CD1c-positive myeloid dendritic cell (primary cell): ENCODE results near the gene CIDEB.

Experiments used
- DNase-seq: peaks from one replicate; pipeline ENCODE4 v3.0.0-alpha.2; 2016; ENCODE audit errors: extremely low spot score

Gene CIDEB

DNA sequence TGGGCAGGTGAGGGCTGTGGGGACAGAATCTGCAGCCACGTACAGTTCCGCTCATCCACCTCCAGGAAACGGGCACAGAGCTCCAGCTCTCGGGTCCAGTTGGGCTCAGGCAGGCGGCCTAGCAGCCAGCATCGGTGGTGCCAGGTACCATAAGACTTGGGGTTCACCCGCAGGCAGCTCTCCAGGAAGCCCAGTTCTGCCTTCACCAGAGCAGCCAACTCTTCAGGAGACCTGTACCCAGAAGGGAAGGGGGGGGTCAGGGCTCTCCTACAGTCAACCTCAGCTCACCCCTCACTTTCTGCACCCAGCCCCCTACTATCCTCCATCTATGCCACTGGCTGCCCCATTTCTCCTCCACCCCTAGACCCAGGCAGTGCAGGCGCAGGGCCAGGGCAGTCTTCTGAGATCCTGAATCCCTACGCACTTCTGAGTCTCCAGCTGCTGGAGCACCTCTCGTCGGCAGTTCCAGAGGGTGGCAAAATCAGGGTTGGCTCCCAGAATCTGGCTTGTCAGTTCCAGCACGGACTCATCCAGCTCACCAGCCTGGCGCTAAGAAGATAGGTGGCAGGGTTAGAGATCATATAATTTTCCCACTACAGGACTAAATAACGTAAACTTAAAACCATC lies 37.8 kb downstream of the CIDEB start:
- no peak for DNase-seq

DNA sequence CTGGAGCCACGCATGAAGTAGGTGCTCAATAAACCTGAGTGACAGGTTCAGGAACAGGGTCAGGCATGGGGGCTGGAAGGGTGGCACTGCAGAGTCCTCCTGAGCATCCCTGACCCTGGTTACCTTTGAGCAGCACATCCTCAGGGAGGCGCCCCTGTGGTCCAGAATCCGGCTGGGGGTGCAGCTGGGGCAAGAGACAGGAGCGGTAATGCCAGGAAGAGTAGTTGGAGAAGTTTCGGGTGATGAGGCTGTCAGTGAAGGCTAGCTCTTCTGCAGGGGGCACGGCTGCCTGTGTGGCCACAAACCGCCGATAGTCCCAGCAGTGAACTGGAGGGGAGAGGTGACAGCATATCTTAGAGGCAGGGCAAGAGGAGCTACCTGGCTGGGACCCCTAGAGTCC lies 38.4 kb downstream of the CIDEB start:
- DNase-seq = no peak

GRCh38 chr14:24268225-24268624 lies 39.6 kb downstream of the CIDEB start:
- DNase-seq = no peak

DNA sequence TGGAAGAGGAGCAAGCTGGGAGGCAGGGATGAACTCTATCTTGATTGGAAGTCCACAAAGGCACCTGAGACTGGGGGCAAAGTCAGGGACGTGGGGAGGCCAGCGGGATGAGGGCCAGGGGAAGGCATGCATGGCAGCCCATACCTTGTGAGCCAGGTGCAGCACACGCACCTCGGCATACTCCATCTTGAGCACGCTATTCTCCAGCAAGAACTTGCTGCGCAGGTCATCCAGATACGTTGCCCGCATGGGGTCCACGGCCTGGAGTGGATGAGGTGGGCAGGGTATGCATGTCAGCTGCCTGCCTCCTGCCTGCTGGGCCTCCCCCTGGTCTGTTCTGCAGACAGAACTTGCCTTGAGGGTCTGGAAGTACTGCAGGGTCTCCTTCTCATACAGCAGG lies 40.3 kb downstream of the CIDEB start:
- DNase-seq = no peak

DNA sequence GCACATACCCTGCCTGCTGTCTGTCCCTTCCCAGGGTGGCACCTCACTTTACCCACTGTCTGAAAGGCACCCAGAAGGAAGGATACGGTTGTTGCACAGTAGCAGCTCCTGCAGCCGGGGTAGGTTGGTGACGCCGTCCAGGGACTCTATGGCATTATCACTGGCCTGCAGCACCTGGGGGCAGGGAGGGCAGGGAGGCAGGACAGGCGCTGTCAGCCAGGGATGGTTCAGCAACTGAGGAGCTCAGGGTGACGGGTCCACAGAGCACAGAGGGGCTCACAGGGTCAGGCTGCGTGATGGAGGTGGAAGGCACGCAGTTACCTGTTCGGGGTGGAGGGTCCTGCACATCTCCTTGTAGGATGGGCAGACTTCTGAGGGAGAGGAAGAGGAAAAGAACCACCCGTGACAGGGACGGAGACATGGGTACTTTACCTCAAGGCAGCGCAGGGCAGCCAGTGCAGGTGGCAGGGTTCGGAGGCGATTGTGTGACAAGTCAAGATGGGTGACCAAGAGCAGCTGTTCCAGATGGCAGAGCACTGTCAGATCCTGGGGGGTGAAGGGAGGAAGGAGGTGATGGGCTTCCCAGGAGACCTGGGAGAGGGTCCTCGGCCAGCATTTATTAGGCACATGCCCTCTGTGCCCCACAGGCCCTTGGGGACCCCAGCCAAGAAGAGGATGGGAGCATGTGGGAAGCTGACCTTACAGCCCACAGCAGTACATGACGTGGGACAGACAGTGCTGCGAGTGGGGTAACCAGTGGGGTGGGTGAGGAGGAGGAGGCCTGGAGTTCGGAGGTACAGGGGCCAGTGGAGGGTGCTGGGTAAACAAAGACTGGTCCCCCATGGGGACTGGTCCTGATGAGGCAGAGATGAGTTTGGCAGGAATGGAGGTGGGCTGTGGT lies 41.2 kb downstream of the CIDEB start:
- no peak for DNase-seq

DNA sequence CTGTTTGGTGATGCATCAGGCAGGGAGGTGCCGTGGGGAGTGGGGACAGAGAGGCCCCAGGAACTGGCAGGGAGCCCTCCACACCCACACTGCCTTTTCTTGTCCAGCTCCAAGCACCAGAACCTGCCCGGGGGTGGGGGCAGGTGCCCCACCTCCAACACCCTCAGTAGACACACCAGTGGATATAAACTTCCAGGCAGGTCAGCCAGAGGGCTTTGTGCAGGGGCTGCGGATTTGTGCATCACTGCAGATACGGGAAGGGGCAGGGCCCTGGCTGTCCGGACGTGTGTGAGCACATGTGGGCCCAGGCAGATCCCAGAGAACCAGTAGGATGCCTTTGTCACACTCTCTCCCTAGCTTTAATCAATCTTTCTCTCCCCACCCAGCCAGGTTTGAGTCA lies 43.5 kb downstream of the CIDEB start:
- DNase-seq = no peak

DNA sequence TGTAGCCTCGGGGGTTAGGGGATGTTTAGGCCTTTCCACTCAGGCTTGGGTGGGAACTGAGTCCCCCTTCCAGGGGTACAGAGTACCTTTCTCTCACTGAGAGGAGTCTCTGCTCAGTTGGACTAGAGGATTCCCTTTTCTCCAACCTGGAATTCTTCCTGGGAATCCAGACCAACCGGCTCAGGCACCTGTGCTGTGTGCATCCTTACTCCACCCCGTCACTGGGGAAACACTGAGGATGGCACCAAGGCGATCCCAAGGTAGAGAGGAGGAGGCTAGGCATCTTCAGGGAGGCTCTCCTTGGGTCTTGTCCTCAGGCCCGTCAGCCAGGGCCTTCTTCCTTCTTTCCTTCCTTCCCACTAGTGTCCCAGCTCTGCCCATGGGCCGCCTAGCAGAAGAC lies 43.9 kb downstream of the CIDEB start:
- DNase-seq = no peak

- DNase-seq = no peak
Measured at GRCh38 chr14:24262821-24263733, 44.7 kb downstream of the CIDEB start, which contains the start of gene TGM1. TGM1 (minus strand) TSS chr14:24263177; CDS start chr14:24262352, 825 bp downstream.

DNA sequence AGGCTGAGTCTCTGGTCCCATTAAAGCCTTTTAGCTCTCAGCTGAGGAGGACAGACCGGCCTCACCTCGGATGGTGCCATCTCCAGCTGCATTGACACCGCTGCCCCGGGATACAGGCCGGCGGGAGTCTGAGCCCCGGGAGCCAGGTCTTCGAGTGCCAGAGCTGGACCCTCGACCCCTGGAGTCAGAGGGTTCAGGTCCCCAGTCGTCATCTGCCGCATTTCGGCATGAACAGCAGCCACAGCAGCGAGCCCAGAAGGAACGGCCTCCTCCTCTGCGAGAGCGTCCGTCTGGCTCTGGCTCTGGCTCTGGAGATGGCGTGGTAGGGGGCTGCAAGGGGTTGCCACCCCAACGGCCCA lies 45.8 kb downstream of the CIDEB start:
- no peak for DNase-seq

DNA sequence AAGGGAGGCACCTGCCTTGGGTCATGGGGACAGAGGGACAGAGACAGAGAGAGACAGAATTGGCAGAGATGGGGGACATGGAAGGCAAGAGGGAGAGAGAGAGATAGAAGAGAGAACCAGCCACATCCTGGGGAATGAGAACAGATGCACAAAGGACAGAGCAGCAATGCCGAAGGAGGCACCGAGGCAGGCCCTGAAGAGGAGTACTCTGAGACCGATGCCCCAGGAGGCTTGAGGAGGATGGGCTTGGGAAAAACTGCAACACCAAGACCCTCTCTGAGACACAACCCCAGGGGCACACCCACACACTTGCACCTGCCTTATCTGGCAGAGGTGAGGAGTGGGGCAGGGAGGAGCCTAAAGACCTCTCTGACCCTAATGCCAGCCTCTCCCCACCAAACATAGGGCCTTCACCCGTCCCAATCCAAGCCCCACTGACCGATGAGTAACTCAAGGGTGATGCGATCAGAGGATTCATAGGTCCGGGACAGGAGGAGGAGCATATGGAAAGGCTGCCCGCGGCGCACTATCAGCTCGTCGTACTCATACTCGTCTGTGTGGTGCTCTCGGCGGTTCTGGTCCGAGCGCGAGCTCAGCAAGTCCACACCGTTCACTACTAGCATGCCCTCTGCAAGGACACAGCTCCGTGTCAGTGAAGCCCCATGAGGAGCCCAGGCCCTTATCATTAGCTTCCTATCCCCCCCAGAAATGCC lies 46.4 kb downstream of the CIDEB start:
- DNase-seq = no peak

DNA sequence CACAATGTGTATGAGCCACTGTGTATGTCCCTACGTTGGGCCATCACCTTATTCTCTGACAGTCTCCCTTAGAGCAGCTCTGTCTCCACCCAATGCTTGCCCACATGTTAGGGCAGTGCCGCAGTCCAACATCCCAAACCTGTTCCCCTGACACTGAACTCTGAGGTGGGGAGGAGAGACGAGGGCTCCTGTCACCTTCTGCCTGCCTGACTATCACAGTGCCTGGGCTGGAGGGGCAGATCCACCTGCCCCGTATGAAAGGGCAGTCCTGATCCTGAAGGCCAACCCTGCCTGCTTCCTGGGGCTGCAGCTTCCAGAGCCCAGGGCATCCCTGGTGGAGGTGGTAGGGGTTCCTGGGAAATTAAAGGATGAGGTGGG lies 47.0 kb downstream of the CIDEB start:
- DNase-seq = no peak

DNA sequence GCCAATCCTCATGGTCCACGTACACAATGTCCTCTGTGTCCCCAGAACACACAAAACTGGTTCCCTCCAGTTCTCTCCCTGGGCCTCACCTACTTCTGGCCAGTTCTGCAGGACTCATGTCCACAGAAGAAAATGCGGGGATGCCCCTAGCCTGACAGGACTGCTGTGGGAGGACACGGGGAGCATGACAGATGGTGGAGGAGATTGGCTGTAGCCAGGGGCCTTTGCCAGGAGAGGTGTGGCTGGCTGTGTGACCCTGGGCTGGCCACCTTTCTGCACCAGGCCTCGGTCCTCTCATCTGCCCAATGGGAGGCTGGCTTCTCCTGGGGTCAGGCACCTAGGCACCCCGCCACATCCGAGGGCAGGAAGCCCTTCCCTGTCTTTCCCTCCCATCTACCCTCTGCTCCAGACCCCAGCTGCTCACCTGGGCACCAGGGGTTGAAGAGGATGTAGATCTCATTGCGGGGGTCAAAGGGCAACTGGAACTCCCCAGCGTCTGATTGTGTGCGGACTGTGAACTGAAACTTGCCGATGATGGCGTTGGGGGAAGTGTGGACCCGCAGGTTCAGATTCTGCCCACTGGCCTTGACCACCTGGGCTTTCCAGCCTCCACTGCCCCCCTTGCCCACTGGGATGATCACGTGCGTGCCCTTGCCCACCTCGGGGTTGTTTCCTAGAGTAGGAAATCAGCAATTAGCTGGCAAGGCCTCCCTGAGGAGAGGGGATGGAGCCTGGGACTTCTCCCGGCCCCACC lies 47.6 kb downstream of the CIDEB start:
- no peak for DNase-seq

- DNase-seq = no peak
Measured at GRCh38 chr14:24259282-24260025, 48.3 kb downstream of the CIDEB start.

DNA sequence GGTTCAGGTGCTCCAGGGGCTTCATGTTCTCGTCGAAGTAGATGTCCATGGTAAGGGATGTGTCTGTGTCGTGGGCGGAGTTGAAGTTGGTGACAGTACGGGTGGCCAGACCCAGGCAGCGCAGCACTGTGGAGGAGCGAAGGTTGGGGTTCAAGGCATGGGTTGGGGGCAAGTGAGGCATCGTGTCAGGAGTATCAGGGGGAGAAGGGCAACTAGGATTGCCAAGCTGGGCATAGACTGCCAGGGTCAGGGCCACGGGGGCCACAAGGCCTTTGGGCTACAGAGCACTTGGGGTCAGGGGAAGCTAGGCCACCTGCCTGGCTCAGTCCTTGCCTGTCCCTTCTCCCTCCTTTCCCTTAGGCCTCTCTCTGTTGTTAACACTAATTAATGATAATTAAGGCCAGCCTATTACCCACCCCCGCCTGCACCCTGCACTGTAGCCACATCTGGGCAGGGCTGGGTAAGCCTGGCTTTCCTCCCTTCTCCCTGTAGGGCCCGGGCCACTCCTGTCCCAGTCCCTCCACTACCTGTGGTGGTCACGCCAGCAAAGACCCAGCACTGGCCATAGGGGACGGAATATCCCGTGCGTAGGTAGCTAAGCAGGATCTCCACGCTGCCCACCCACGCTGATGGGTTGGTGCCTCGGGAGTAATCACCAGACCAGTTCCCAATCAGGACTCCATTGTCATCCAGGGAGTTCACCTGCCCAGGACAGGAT lies 49.1 kb downstream of the CIDEB start:
- DNase-seq = no peak

- DNase-seq = no peak
Measured at GRCh38 chr14:24258119-24258518, 49.7 kb downstream of the CIDEB start.

GRCh38 chr14:24256960-24257359 lies 50.8 kb downstream of the CIDEB start:
- no peak for DNase-seq

DNA sequence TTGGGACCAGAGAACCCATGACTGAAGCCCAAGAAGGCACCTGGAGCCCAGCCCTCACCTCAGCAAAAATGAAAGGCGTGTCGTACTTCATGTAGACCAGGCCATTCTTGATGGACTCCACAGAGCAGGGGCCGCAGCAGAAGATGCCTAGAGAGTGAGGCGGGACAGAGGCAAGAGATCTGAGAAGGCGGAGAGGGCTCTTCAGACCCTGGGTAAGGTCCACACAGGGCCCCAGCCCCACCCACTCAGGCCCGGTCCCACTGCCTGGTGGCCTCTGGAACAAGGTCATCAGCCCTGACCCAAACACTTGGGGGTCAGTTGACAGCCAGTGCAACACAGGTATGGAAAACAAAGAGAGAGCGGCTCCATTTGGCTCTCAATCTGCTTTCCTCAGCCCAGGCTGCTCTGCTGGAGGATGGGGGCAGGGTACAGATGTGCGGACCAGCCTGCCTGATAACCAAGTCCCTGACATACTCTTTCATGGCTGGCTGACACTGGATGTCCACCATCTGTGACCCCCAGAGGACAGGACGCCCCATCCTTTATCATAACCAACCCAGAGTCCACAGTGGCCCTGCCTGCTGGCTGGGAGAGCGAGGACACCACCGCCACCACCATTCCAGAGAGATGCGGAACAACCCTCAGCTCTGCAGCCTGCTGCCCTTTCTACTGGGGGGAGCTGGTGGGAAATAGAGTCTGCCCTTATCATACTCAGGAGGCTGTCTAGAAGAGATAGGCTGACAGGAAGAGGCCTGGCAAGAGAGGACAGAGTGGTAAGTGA lies 51.7 kb downstream of the CIDEB start:
- no peak for DNase-seq

DNA sequence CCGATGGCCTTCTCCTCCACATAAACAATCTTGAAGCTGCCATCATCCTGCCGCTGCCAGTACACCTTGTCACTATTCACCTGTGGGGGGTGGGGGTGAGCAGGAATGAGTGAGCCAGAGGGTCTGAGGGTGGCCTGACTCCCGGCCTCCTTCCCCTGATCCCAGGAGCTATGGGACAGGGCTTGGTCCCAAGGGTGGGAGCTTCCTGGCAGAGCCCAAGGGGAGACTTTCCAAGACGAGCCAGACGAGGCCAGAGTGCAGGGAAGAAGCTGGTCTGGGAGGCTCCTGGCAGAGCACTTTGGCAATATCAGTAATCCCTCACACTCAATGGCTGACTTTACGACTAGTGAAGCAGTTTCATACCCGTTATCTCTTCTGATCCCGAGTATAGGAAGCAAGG lies 52.3 kb downstream of the CIDEB start:
- DNase-seq = no peak
